ENCODE results near the gene GADD45A.
"Not testable (repeated sequence)": the region's sequence is repeated elsewhere in the genome, so short reads cannot be mapped to it uniquely, and the experiment has no call there.

The GADD45A gene

GRCh38 chr1:67655581-67655980 is 29.4 kb upstream of the GADD45A start:
- H3K36me3 Mint-ChIP-seq, result no peaks in the 10 kb centered on the region
- no peak overlapping the region for H3K27ac Mint-ChIP-seq
- H3K9me3 Mint-ChIP-seq, result no peaks in the 10 kb centered on the region
- peaks cover 10% of the 10 kb centered on the region for H3K27me3 Mint-ChIP-seq
- no peaks in the 10 kb centered on the region for H3K4me1 Mint-ChIP-seq
- ATAC-seq, result no peak
- H3K4me3 Mint-ChIP-seq, result no peak overlapping the region

DNA sequence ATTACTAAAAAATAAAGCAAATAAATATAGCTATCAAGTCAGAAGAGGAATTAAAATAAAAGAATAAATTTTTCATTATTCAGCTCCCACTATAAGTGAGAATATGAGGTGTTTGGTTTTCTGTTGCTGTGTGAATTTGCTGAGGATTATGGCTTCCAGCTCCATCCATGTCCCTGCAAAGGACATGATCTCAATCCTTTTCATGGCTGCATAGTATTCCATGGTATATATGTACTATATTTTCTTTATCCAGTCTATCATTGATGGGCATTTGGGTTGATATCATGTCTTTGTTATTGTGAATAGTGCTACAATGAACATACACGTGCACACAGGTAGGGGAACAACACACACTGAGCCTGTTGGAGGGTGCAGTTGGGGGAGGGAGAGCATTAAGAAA is 27.8 kb upstream of the GADD45A start:
- H3K27me3 Mint-ChIP-seq, result peaks cover 16% of the 10 kb centered on the region
- not testable (repeated sequence) for ATAC-seq, H3K27ac Mint-ChIP-seq, H3K9me3 Mint-ChIP-seq, H3K4me1 Mint-ChIP-seq, H3K36me3 Mint-ChIP-seq, H3K4me3 Mint-ChIP-seq

DNA sequence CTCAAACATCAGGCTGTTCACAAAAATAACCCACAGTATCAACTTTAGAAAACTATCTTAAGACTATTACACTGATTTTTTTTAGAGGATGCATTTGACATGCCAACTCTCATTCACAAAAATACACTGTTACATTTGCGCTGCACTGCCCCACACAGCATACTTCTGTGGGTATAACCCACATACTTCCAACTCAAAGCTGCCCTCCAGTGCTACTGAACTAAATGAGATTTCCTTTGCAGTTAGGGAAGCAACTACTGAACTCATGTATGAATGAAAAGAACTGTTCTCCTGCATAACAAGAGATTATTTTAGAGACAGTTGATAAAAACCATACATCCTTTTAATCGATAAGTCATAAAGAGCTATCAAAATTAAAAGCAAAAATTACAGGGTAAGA is 25.8 kb upstream of the GADD45A start:
- H3K4me3 Mint-ChIP-seq, result no peak overlapping the region
- H3K9me3 Mint-ChIP-seq, result no peaks in the 10 kb centered on the region
- H3K36me3 Mint-ChIP-seq, result no peaks in the 10 kb centered on the region
- peaks cover 16% of the 10 kb centered on the region for H3K27me3 Mint-ChIP-seq
- ATAC-seq, result no peak
- H3K27ac Mint-ChIP-seq, result no peak overlapping the region
- no peaks in the 10 kb centered on the region for H3K4me1 Mint-ChIP-seq

DNA sequence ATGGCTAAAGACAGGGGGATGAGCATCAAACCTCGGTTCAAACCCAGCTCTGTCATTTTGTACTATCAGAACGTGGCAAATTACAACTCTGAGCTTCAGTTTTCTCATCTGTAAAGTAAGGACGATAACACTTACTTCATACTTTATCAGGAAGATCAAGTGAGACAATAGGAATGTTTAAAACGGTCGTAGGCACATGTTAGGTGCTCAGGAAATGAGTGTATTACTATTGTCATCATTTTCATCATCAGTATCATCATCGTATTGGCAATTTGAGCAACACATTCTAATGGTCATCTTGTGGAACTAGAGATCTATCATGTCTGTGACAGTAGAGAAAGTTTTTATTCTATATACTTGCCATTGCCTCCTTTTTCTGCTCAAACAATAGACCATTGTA is 22.1 kb upstream of the GADD45A start:
- Mint-ChIP-seq H3K4me3 (no peak overlapping the region), H3K4me1 (no peaks in the 10 kb centered on the region)

GRCh38 chr1:67664048-67664447 is 21.0 kb upstream of the GADD45A start:
- Mint-ChIP-seq H3K36me3 (no peaks in the 10 kb centered on the region), H3K9me3 (peaks cover 2% of the 10 kb centered on the region), H3K4me3 (no peak overlapping the region), H3K27me3 (peaks cover 38% of the 10 kb centered on the region), H3K27ac (no peak overlapping the region), H3K4me1 (no peaks in the 10 kb centered on the region)
- ATAC-seq, result no peak

More for the DNA sequence above, 22.1 kb upstream of the GADD45A start:
- Mint-ChIP-seq H3K36me3 (no peaks in the 10 kb centered on the region), H3K27ac (no peak overlapping the region), H3K27me3 (peaks cover 26% of the 10 kb centered on the region), H3K9me3 (peaks cover 2% of the 10 kb centered on the region)
- no peak for ATAC-seq

DNA sequence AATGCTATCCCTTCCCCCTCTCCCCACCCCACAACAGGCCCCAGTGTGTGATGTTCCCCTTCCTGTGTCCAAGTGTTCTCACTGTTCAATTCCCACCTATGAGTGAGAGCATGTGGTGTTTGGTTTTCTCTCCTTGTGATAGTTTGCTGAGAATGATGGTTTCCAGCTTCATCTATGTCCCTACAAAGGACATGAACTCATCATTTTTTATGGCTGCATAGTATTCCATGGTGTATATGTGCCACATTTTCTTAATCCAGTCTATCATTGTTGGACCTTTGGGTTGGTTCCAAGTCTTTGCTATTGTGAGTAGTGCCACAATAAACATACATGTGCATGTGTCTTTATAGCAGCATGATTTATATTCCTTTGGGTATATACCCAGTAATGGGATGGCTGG is 19.7 kb upstream of the GADD45A start:
- not testable (repeated sequence) for ATAC-seq

DNA sequence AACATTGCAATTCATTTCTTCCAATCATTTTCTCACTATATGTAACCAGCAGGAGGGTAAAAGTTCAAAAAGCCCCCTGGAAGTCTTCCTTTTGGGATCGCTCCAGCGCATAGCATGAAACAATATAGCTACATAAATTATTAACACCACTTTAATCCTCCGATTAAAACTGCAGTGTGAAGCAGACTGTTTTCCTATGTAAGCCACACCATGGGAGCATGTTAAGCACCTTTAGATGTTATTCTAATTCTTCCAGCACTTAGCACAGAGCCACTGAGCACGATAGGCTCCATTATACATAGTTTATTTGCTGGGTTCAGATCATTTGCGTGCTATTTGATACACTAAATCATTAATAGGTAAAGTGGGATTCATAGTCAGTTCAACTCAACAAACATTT is 18.4 kb upstream of the GADD45A start:
- Mint-ChIP-seq H3K27ac (no peak overlapping the region), H3K4me1 (no peaks in the 10 kb centered on the region), H3K9me3 (peaks cover 2% of the 10 kb centered on the region), H3K36me3 (no peaks in the 10 kb centered on the region), H3K27me3 (peaks cover 23% of the 10 kb centered on the region), H3K4me3 (no peak overlapping the region)
- no peak for ATAC-seq

More for the DNA sequence above, 19.7 kb upstream of the GADD45A start:
- not testable (repeated sequence) for H3K27ac Mint-ChIP-seq, H3K9me3 Mint-ChIP-seq, H3K36me3 Mint-ChIP-seq, H3K4me3 Mint-ChIP-seq, H3K4me1 Mint-ChIP-seq
- peaks cover 33% of the 10 kb centered on the region for H3K27me3 Mint-ChIP-seq

- Mint-ChIP-seq H3K27me3 (peaks cover 40% of the 10 kb centered on the region), H3K4me3 (no peak overlapping the region), H3K36me3 (no peaks in the 10 kb centered on the region), H3K4me1 (no peaks in the 10 kb centered on the region), H3K9me3 (peaks cover 2% of the 10 kb centered on the region), H3K27ac (no peak overlapping the region)
- no peak for ATAC-seq
These were observed 16.3 kb upstream of the GADD45A start for GRCh38 chr1:67668660-67669059.

- Mint-ChIP-seq H3K36me3 (no peaks in the 10 kb centered on the region), H3K27ac (no peak overlapping the region), H3K4me3 (no peak overlapping the region), H3K27me3 (peaks cover 45% of the 10 kb centered on the region), H3K9me3 (no peaks in the 10 kb centered on the region), H3K4me1 (no peaks in the 10 kb centered on the region)
- no peak for ATAC-seq
These were observed 12.7 kb upstream of the GADD45A start for GRCh38 chr1:67672260-67672803.

DNA sequence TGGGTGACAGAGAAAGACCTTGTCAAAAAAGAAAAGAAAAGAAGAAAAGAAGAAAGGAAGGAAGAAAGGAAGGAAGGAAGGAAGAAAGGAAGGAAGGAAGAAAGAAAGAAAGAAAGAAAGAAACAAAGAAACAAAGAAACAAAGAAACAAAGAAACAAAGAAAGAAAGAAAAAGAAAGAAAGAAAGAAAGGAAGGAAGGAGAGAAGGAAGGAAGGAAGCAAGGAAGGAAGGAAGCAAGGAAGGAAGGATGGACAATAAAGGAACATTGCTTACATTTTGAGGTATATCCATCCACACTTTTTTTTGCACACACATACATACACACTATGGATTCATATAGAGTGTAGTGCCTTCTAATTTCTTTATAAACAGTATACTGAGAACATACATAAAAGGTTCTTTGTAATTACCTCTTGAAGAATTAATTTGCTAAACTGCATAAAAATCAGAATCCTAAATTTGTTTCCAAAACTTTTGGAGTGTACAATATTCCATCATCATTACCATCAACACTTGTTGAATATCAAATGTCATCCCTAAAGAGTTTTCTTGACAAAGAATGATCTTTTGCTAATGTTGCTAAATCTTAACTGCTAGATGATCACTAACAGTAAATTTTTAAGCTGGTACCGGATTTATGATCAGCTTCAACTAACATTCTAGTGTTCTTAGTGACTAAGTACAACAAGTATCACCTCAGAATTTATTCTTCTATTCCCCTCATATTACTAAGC is 11.4 kb upstream of the GADD45A start:
- H3K27ac Mint-ChIP-seq, result no peak overlapping the region

GRCh38 chr1:67674260-67675011 is 10.6 kb upstream of the GADD45A start:
- peaks cover 27% of the 10 kb centered on the region for H3K27me3 Mint-ChIP-seq
- H3K27ac Mint-ChIP-seq, result no peak overlapping the region
- H3K36me3 Mint-ChIP-seq, result no peaks in the 10 kb centered on the region
- no peaks in the 10 kb centered on the region for H3K9me3 Mint-ChIP-seq
- ATAC-seq, result no peak
- no peak overlapping the region for H3K4me3 Mint-ChIP-seq
- H3K4me1 Mint-ChIP-seq, result no peaks in the 10 kb centered on the region

More for the DNA sequence above, 11.4 kb upstream of the GADD45A start:
- H3K4me3 Mint-ChIP-seq, result no peak overlapping the region
- ATAC-seq, result no peak
- no peaks in the 10 kb centered on the region for H3K4me1 Mint-ChIP-seq
- H3K27me3 Mint-ChIP-seq, result peaks cover 32% of the 10 kb centered on the region
- H3K36me3 Mint-ChIP-seq, result no peaks in the 10 kb centered on the region
- H3K9me3 Mint-ChIP-seq, result no peaks in the 10 kb centered on the region

- Mint-ChIP-seq H3K4me3 (no peak overlapping the region), H3K27me3 (peaks cover 27% of the 10 kb centered on the region), H3K9me3 (no peaks in the 10 kb centered on the region), H3K4me1 (no peaks in the 10 kb centered on the region), H3K27ac (no peak overlapping the region), H3K36me3 (no peaks in the 10 kb centered on the region)
- no peak for ATAC-seq
These were observed 9.2 kb upstream of the GADD45A start for GRCh38 chr1:67675800-67676199.

- Mint-ChIP-seq H3K36me3 (no peaks in the 10 kb centered on the region), H3K4me1 (no peaks in the 10 kb centered on the region), H3K27me3 (peaks cover 27% of the 10 kb centered on the region), H3K4me3 (no peak overlapping the region), H3K27ac (no peak overlapping the region), H3K9me3 (no peaks in the 10 kb centered on the region)
- no peak for ATAC-seq
These were observed 8.7 kb upstream of the GADD45A start for GRCh38 chr1:67676287-67676686.

DNA sequence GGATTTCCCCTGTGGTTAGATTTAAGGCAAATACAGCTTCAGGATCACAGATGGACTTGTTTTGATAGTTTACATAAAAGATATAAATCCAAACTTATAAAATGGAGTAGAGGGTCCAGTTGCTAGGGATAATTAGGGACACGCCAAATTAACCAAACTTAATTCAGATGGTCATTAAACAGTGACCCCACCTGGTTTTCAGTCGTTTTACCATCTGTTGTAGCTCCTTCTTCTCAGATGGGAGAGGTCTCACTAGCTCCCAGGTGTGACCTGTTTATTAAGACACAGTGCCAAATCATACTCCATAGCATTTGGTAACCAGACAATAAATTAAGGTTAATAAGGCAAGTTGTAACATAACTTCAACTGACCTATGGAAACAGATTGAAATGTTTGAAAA is 8.1 kb upstream of the GADD45A start:
- H3K4me3 Mint-ChIP-seq, result no peak overlapping the region
- H3K27ac Mint-ChIP-seq, result no peak overlapping the region
- H3K27me3 Mint-ChIP-seq, result peaks cover 26% of the 10 kb centered on the region
- no peaks in the 10 kb centered on the region for H3K9me3 Mint-ChIP-seq
- H3K36me3 Mint-ChIP-seq, result no peaks in the 10 kb centered on the region
- H3K4me1 Mint-ChIP-seq, result no peaks in the 10 kb centered on the region
- no peak for ATAC-seq

- Mint-ChIP-seq H3K4me1 (no peaks in the 10 kb centered on the region), H3K27ac (no peak overlapping the region), H3K4me3 (no peak overlapping the region), H3K36me3 (no peaks in the 10 kb centered on the region), H3K9me3 (no peaks in the 10 kb centered on the region), H3K27me3 (peaks cover 22% of the 10 kb centered on the region)
- no peak for ATAC-seq
These were observed 7.6 kb upstream of the GADD45A start for GRCh38 chr1:67677408-67677807.

GRCh38 chr1:67677930-67678329 is 7.1 kb upstream of the GADD45A start:
- Mint-ChIP-seq H3K36me3 (no peaks in the 10 kb centered on the region), H3K27ac (no peak overlapping the region), H3K27me3 (peaks cover 17% of the 10 kb centered on the region), H3K4me3 (no peak overlapping the region), H3K9me3 (no peaks in the 10 kb centered on the region), H3K4me1 (no peaks in the 10 kb centered on the region)
- no peak for ATAC-seq

Data from stimulated activated memory B cell treated with anti-CD40 and anti-IgM and Interleukin-4, amounts not matched to agents 10 μg/mL and 1 μg/mL and 100 μg/mL, for 72 hours (primary cell).